LNCaP clone FGC (cell line): ENCODE data around the gene CLEC16A.

Experiments used
- DNase-seq: peaks from one replicate; pipeline ENCODE4 v3.0.0-alpha.2; 2011; ENCODE audit warnings: low read depth
- H3K4me3 ChIP-seq: 2 replicates; pipeline ENCODE4 v1.5.1; 2011; ENCODE audit warnings: mild to moderate bottlenecking, low read depth, low read length, control low read depth
- CTCF ChIP-seq: IDR thresholded peaks from 2 replicates; pipeline ENCODE4 v1.5.1; 2012; ENCODE audit warnings: mild to moderate bottlenecking; ENCODE audit not compliant: control insufficient read depth, insufficient read depth; ENCODE audit errors: extremely low read depth

Gene CLEC16A

GRCh38 chr16:11030990-11031510, 86.7 kb downstream of the CLEC16A start:
- TF ChIP-seq CTCF = no peak
- DNase-seq = no peak
- no peak overlapping the region for H3K4me3 ChIP-seq

GRCh38 chr16:11032000-11032921, 87.9 kb downstream of the CLEC16A start:
- DNase-seq = no peak
- no peak for TF ChIP-seq CTCF
- no peak overlapping the region for H3K4me3 ChIP-seq

DNA sequence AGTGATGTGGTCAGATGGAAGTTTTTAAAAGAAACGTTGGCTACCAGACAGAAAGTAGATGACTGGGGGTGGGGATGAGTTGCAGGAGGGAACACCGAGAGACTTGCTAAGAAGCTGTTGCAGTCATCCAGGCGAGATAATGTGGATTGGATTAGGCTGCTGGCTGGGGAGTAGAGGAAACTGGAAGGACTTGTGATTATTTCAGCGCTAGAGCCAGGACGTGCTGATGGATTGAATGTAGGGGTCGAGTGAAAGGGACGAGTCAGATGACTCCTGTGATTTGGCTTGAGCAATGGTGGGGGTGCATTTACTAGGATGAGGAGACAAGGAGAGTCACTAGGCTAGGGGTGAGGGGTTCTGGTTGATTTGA, 88.5 kb downstream of the CLEC16A start:
- no peak overlapping the region for H3K4me3 ChIP-seq
- TF ChIP-seq CTCF = no peak
- DNase-seq = no peak

GRCh38 chr16:11033629-11034420, 89.5 kb downstream of the CLEC16A start:
- DNase-seq = no peak
- no peak overlapping the region for H3K4me3 ChIP-seq
- TF ChIP-seq CTCF = no peak

GRCh38 chr16:11034481-11034931, 90.1 kb downstream of the CLEC16A start:
- no peak for DNase-seq
- H3K4me3 ChIP-seq = no peak overlapping the region
- TF ChIP-seq CTCF = no peak

- no peak for TF ChIP-seq CTCF
- H3K4me3 ChIP-seq = no peak overlapping the region
- no peak for DNase-seq
Observed at GRCh38 chr16:11035096-11035495, 90.7 kb downstream of the CLEC16A start.
